GM18858 (cell line): Measurements from ENCODE around the gene PHLDB1.

Experiments used
- ATAC-seq: cut with Tn5 transposase; IDR thresholded peaks from one replicate; pipeline ENCODE4 v1.9.1; 2021; ENCODE audit not compliant: unreplicated experiment

Gene PHLDB1

DNA sequence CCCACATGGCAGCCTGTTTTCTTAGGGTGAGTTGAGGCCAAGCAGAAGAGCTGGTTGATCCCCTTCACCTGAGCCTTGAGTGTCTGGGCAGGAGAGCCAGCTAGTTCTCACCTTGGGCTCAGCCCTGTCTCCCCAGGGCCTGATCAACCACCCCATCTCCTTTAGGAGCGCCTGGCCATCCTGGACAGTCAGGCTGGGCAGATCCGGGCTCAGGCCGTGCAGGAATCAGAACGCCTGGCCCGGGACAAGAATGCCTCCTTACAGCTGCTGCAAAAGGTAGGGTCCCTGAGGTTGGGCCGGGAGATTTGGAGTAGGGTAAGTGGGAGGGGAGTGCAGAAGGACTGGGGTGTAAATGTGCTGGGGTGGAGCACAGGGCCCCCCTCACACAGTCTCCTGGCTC lies 31.3 kb downstream of the PHLDB1 start:
- ATAC-seq = no peak

- ATAC-seq = no peak
Measured at GRCh38 chr11:118639899-118640298, 32.5 kb downstream of the PHLDB1 start.

DNA sequence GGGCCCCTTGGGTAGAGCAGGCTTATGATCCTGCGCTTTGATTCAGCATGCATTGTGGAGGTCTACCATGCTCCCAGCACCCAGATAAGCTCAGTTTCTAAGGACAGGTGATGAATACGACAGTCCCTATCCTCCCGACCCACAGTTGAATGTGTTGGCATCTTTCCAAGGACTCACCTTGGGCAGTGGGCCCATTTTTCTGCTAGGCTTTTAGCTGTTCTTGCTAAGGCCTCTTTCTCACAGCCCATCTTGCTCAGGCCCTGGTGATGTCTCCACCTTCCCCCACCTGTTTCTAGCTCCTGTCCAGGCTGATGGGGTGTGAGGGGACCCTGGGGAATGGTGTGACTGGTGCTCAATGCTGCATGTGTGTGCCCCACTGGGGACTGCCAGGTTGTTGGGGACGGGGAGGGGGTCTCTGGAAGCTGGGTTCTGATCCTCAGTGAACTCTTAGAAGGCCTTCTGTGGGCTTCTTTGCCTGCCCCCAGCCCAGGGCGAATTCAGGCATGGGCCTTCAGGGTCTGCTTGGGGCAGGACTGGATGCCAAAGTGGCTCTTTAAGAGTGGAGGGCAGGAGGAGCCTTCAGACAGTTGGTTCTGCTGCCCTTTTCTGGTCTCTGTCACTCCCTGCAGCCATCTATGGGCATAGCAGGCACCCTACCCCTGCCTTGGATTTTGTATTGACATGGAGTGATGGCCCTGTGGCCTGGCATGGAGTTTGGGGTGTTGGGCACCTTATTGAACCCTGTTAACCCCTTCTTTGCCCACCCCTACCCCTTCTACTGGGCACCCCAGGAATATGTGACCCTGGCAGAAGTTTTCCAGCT lies 33.1 kb downstream of the PHLDB1 start:
- ATAC-seq = no peak

DNA sequence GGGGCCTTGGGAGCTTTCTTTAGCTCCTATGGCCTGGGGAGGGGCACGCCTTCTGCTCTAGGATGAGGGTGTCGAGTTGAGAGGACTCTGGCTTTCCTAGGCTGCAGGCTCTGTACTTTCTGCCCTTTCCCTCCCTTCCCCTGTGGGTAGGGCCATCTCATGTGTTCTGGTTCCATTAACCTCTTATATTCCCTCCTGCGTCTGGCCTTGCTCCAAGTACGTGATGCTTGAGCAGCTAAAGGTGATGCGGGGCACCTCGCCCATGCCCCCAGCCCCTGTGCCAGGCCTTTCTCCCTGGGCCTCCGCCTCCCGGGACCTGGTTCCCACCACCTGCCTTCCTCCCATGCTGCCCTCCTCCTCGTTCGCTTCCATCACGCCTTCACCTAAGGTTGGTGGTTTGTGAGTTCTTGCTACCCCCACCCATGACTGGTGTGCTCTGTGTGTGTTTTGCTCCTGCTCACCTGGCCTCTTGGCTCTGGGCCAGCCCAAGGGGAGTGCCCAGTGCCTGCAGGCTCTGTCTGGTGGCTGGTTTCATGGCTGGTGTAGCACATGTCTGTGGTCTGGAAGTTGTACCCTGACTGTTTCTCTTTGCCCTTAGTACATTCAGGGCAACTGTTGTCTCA lies 34.1 kb downstream of the PHLDB1 start:
- ATAC-seq = no peak

GRCh38 chr11:118643142-118643994 lies 36.0 kb downstream of the PHLDB1 start:
- no peak for ATAC-seq

DNA sequence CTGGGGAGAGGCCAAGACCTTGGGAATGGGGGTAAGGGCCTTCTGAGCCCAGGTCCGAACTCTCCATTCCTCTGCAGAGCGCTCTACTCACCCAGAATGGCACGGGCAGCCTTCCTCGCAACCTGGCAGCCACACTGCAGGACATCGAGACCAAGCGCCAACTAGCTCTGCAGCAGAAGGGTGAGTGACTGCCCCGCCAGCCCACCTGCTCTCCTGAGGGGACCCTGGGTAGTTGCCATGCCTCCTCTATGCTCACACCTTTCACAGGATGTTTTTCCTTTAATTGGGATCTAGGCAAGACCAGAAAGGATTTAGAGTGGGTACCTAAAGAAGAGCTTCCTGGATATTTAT lies 36.6 kb downstream of the PHLDB1 start:
- ATAC-seq = no peak

DNA sequence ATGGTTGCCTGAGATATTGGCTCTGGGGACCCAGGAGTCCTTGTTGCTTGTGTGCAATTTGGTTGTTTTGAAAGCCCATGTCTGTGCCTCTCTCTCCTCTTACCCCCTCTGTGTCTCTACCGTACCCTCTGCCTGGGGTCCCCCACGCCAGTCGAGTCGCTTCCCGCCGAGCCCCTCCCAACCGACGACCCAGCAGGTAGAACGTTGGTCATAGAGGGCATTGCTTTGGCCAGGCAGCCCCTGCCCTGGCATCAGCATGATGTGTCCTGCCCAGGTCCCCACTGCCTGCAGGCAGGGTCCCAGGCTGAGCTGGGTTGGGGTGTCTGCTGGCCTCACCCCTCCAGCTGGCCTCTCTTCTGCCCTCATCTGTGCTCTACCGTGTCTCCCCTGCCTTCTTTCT lies 37.1 kb downstream of the PHLDB1 start:
- no peak for ATAC-seq

DNA sequence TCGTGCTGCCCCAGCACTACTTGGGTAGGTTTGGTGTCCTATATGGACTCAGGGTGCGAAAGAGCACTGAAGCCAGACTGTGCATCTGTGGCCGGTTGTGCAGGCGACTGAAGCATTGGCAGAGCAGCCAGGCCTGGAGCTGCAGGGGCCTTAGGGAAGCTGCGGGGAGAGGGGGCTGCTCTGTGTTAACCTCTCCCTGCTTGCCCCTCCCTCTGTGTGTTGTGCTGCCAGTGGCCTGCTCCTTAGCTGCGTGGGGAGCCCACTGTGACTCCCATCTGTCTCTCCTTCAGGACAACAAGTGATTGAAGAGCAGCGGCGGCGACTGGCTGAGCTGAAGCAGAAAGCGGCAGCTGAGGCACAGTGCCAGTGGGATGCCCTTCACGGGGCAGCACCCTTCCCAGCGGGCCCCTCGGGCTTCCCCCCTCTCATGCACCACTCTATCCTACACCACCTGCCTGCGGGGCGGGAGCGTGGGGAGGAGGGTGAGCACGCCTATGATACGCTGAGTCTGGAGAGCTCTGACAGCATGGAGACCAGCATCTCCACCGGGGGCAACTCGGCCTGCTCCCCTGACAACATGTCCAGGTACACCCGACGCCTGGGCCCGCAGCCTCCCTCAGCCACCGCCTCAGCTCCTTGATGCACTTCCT lies 37.8 kb downstream of the PHLDB1 start:
- ATAC-seq = no peak

- no peak for ATAC-seq
Measured at GRCh38 chr11:118646393-118646792, 39.0 kb downstream of the PHLDB1 start.

GRCh38 chr11:118648291-118648690 lies 40.9 kb downstream of the PHLDB1 start:
- ATAC-seq = no peak

DNA sequence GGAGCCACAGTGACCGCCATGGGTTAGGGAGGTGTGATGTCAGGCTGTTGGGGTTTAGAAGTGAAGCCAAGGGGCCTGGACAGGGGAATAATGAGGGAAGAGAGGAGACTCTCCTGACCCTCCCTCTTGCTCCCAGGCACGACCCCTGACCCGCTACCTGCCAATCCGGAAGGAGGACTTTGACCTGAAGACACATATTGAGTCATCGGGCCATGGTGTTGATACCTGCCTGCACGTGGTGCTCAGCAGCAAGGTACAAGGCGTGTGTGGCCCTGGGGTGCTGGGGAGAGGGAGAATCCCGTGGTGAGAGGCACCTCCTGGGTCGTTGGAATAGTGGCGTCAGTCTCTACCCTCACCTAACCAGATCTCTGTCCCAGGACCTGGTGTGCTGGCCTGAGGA lies 42.5 kb downstream of the PHLDB1 start:
- ATAC-seq = no peak

GRCh38 chr11:118650366-118650765 lies 43.0 kb downstream of the PHLDB1 start:
- no peak for ATAC-seq

DNA sequence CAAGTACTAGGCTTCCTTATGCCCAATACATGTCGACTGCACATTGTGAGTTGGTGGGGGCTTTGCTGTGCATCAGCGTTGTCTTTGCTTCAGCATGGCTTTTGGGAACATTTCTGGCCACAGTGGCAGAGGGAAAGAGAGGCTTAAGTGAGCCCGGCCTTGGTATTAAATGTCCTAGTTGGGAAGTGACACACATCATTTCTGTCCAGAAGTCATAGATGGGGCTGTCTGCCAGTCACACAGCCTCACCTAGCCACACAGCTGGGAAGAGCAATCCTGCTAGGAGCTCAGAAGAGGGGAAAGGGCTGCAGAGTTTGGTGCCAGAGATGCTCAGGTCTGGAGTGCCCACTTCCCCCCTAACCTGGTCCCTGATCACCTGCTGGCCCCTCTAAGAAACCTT lies 44.4 kb downstream of the PHLDB1 start:
- no peak for ATAC-seq

GRCh38 chr11:118652681-118653181 lies 45.3 kb downstream of the PHLDB1 start:
- ATAC-seq = no peak

DNA sequence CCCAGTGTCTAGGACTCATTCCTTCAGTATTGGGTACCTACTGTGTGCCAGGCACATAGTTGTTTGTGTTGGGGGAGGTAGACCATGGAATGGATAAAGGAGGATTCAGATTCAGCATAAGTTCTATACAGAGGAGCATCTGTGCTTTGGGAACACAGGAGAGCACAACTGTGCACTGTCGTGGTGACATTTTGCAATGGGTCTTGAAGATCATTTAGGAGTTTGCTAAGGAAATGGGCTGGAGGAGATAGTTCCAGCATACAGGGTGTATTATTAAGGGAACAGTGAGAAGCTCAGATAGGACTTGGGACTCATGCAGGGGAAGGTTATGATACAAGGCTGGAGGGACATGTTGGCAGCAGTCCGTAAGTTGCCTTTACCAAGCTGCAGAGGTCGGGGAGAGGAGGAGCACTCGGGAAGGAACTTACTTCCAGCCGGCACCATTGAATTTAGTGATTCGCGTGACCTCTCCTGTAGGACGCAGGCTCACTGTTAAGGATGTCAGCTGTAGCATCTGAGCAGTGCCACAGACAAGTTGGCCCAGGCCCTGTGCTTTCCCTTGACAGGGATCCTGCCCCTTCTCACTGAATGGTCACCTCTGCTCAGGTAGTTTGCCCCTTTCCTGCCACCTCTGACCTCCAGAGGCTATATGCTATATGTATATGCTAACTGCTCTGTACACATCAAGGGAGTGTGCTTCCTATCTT lies 46.4 kb downstream of the PHLDB1 start:
- ATAC-seq = no peak

DNA sequence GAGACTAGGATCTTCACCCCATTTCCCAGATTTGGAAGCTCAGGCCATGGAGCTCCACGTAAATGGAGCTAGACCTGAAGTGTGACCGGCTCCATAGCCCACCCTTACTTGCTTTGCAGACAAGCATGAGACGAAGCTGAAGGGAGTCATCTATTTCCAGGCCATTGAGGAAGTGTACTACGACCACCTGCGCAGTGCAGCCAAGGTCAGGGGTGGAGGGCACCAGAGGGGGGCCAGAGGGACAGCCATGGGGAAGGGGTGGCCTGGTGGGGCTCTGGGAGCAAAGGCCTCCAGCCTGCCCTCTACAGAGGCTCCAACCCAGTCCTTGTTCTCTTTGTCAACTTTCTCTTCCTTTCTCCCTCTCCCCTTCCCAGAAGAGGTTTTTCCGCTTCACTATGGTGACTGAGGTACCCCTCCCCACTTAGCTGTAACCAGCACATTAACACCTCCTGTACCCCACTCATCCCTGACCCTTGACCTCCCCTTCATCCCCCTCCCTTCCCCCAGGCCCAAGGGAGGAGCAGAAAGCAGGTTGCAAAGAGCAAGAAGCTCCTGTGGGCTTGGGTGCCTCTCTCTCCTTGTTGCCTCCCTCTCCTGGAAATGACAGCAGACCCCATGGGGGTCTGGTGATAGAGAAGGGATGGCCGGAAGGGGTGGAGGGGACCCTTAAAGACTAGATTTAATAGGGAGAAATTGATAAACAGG lies 48.2 kb downstream of the PHLDB1 start:
- no peak for ATAC-seq

DNA sequence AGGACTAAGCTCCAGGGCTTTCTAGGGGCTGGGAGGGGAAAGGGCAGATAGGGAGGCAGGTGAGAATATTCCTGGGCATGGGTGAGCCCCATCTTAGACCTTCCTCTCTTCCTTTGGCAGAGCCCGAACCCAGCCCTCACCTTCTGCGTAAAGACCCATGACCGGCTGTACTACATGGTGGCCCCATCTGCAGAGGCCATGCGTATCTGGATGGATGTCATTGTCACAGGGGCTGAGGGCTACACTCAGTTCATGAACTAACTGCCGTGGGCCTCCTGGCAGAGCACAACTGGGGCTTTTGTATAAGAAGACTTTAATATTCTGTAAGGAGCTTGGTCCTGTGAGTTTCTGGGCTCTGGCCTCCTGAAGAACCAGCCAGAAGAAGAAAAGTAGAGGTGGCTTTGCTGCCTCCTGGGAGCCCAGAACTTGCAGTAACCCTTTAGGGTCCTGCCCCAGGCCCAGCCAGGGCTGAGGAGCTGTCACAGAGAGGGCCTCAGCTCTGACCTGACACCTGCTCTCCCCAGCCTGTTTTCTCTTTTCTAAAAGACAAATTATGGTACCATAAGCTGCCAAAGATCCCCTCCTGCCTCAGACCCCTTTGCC lies 49.2 kb downstream of the PHLDB1 start:
- ATAC-seq = no peak

GRCh38 chr11:118657238-118657637 lies 49.8 kb downstream of the PHLDB1 start:
- ATAC-seq = no peak

DNA sequence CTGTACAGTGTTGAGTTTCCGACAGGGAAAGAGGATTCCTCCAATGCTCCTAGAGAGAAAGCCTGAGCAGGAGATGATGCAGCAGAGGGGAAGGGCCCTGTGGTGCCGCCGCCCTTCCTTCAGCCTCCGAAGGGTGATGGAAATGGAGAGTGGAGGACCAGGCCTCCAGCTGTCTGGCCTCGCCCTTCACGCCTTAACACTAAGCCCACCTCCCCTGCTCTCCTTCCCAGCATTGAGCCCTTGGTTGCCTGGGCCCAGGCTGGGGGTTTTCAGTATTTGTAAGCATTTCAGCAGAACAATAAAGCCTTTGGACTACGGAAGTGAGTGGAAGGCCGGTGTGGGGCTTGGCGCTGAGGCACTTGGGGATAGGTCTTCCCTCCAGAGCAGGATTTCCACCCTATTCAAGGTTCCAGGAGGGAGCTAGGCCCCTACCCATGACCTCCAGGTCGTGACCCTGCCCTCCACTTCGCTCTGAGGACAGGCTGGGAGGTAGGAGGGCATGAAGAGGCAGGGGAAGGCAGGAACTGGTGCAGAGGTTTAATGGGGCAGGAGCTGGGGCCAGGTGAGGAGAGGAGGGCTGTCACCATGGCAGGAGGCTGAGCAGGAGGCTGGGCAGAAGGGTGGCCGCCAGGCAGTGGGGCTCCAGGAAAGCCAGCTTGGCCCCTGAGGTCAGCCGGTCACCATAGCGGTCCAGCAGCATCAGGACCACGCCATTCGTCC lies 50.5 kb downstream of the PHLDB1 start:
- no peak for ATAC-seq
